ENCODE results near the gene DOLPP1. TPM values are rescaled to one million over a fixed set of nuclear protein-coding genes. Genes with fewer than 3 reads are reported as not detected.

The DOLPP1 gene
- total and polyA plus RNA-seq, 2 of the 8 experiments (the other 6 are each of a cell fraction or from before 2014, with no cell fraction given): 36.0 to 45.3 TPM

DNA sequence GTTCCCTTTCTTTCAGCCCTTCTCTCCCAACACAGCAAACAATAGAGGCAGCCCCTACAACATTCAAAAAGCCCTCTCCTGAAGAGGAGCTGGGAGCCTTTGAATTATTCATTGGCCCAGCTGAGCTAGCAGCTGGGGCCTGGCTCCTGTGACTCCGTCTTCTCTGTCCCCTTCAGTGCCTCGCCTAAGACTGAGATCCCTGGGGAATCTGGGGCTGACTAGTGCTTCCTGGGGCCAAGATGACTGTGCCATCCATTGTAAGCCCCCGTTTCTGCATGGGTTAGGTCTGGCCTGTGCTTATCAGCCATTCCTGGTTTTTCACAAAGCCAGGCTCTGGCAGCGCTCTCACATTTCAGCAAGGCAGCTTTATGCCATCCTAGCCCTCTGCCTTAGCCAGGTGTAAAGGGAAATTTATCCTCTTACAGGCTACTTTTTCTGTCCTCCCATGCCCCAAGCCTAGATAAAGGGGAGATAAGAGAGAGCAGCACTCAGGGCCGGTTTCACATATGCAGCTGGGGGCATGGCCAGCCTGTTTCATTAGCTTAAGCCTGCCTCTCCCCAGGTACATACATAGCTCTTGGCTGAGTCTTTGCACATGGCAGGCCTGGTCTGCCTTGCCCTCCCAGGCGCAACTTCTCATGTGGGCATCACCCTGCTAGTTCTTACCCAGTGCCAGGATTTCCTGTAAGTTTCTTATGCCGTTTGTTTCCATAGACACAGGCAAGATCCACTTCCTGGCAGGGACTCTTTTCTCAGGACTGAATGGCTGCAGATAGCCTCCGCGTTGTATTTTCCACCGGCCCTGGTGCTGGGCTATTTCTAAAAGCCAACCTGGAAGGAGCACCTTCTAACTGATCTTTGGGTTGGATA lies 46.1 kb downstream of the DOLPP1 start:
- peak overlapping the region in 3 of 4 experiments; percentile 26 to 38 (median 28); a peak in 4 of 7 replicates for H3K9ac ChIP-seq (replicated peaks in 1 of 4; ENCODE audit: extremely low read depth in 1 of 4, low read depth in 3 of 4, low read length in 3 of 4)
- no peak overlapping the region for H2AFZ ChIP-seq (ENCODE audit: low read length)
- peak overlapping the region; percentile 48 for H4K91ac ChIP-seq (replicated peaks; ENCODE audit: insufficient read length, low read length)
- ChIA-PET POLR2A (ENCODE audit: partially characterized antibody) (interaction anchor here (0.9 to 2.7 kb wide), 10 partner anchors 10 to 221 kb away, joined by 3 to 12 read pairs (median 4); partner anchors contain the start of genes CRAT, IER5L and PTPA), CTCF (ENCODE audit: partially characterized antibody) (interaction anchor here (1.2 to 12.2 kb wide), 7 partner anchors 14 to 516 kb away, joined by 3 to 169 read pairs (median 4); no protein-coding TSS in a partner anchor)
- DNase-seq (ENCODE audit: low read depth in 1 of 2, low spot score in 2 of 2) (peak in 1 of 2 experiments; percentile 57), FAIRE-seq (no peak)
- H3K4me1 ChIP-seq (replicated peaks in 1 of 4; ENCODE audit: control insufficient read depth in 3 of 4, insufficient read depth in 4 of 4, low read length in 3 of 4): peaks cover 9 to 18% (median 15%) of the 10 kb centered on the region in 4 experiments
- peaks cover 13% of the 10 kb centered on the region for H3K79me1 ChIP-seq (ENCODE audit: low read depth, low read length)
- peak overlapping the region; percentile 96 for H3K18ac ChIP-seq (ENCODE audit: extremely low read depth, low read length)
- peak overlapping the region; percentile 88 for H3K27ac ChIP-seq (ENCODE audit: low read depth, low read length)
- H2BK15ac ChIP-seq (ENCODE audit: low read length): peak overlapping the region; percentile 95
- H3K9me3 ChIP-seq (ENCODE audit: insufficient read depth in 2 of 2, low read depth in 1 of 2, low read length in 1 of 2): no peaks in the 10 kb centered on the region
- no peak overlapping the region; the same call in 1 of the 2 replicates for H2AK5ac ChIP-seq (ENCODE audit: low read depth, low read length)
- peak overlapping the region; percentile 13 for H2BK120ac ChIP-seq (replicated peaks; ENCODE audit: low read depth, low read length)
- H3K23ac ChIP-seq (ENCODE audit: insufficient read length): no peak overlapping the region
- no peak overlapping the region for H3K56ac ChIP-seq (replicated peaks; ENCODE audit: insufficient read length, low read depth, low read length)
- H4K8ac ChIP-seq (ENCODE audit: extremely low read depth, insufficient read depth, low read length): no peak overlapping the region; the same call in 1 of the 2 replicates
- H2BK20ac ChIP-seq (ENCODE audit: low read length): peak overlapping the region; percentile 92
- peak overlapping the region in 2 of 4 experiments; percentile 23 to 32; a peak in 3 of 8 replicates for H3K4me3 ChIP-seq (ENCODE audit: extremely low read depth in 1 of 4, insufficient read depth in 2 of 4, low read depth in 3 of 4, low read length in 4 of 4)
- no peaks in the 10 kb centered on the region for H3K27me3 ChIP-seq (replicated peaks in 1 of 4; ENCODE audit: control insufficient read depth in 3 of 4, extremely low read depth in 1 of 4, insufficient read depth in 3 of 4, low read length in 3 of 4)
- H2BK5ac ChIP-seq (ENCODE audit: low read depth, low read length): peak overlapping the region; percentile 83
- peak overlapping the region; percentile 27 for H4K5ac ChIP-seq (ENCODE audit: insufficient read length, low read depth, low read length)
- H3K4me2 ChIP-seq (ENCODE audit: insufficient read depth in 1 of 2, low read depth in 2 of 2, low read length in 2 of 2): peak overlapping the region; percentile 15 to 58
- H4K20me1 ChIP-seq (replicated peaks in 1 of 2; ENCODE audit: control insufficient read depth in 1 of 2, insufficient read depth in 2 of 2, low read length in 2 of 2): peaks cover 2 to 4% of the 10 kb centered on the region in 2 experiments
- no peaks in the 10 kb centered on the region for H3K23me2 ChIP-seq (ENCODE audit: low read depth, low read length)
- WGBS, 2 experiments (ENCODE audit: extremely low coverage in 1 of 2, insufficient coverage in 1 of 2, insufficient read length in 1 of 2, insufficient replicate concordance in 2 of 2, low coverage in 1 of 2, low lambda C conversion rate in 2 of 2, missing lambda C conversion rate in 1 of 2): 54% methylated on average over 10 of the region's 10 CpGs; no CpG with 5 or more reads in 1 of the 2 experiments
- peak overlapping the region; percentile 28 for H3K4ac ChIP-seq (replicated peaks; ENCODE audit: insufficient read length, low read depth, low read length)
- peaks cover 11 to 42% (median 17%) of the 10 kb centered on the region in 4 experiments; a peak in 7 of 8 replicates for H3K36me3 ChIP-seq (ENCODE audit: control insufficient read depth in 2 of 4, insufficient read depth in 4 of 4, low read length in 3 of 4)
- no peak overlapping the region for H3K14ac ChIP-seq (ENCODE audit: insufficient read length)
- peaks cover 3 to 20% of the 10 kb centered on the region in 2 experiments; a peak in 2 of 4 replicates for H3K79me2 ChIP-seq (ENCODE audit: control insufficient read depth in 1 of 2, insufficient read depth in 2 of 2, low read length in 2 of 2)
- peak overlapping the region; percentile 88 for H2BK12ac ChIP-seq (ENCODE audit: low read depth, low read length)
- TF ChIP-seq SIX5 (IDR thresholded peaks at IDR 0.05; ENCODE audit: low read depth, low read length) (no peak), TAF7 (optimal IDR thresholded peaks at IDR 0.05; ENCODE audit: borderline replicate concordance, low read depth, low read length) (peak; percentile 21), JUN (IDR thresholded peaks at IDR 0.05; ENCODE audit: low read depth, low read length) (no peak), KDM4A (IDR thresholded peaks at IDR 0.05; ENCODE audit: low read depth, low read length, severe bottlenecking) (no peak), SP2 (IDR thresholded peaks at IDR 0.05; ENCODE audit: low read length) (no peak), SUZ12 (IDR thresholded peaks at IDR 0.05; ENCODE audit: low read length) (no peak), TAF1 (IDR thresholded peaks at IDR 0.05; ENCODE audit: low read depth, low read length) (peak; percentile 74), HDAC2 (IDR thresholded peaks at IDR 0.05; ENCODE audit: borderline replicate concordance in 1 of 2, low read depth in 2 of 2, low read length in 2 of 2) (peak in 1 of 2 experiments; percentile 72; a peak in 1 of 4 replicates), YY1 (IDR thresholded peaks at IDR 0.05; ENCODE audit: low read depth, low read length) (peak; percentile 18; the same call in 1 of the 2 replicates), FOSL1 (IDR thresholded peaks at IDR 0.05; ENCODE audit: insufficient read depth, low read depth, low read length) (no peak), ZNF274 (IDR thresholded peaks at IDR 0.05; ENCODE audit: borderline replicate concordance, extremely low read depth, low read length) (no peak)

All from H1 (cell line).